K562 (cell line): ENCODE data around the gene WDR31. TPM values are rescaled to one million over a fixed set of nuclear protein-coding genes. Genes with fewer than 3 reads are reported as not detected.

ENCODE experiments used
- BRCA1 ChIP-seq, 2 experiments: fragments of 450-650 bp in 1 of 2; sonication (generic) in 1 of 2; formaldehyde crosslinking in 1 of 2; IDR thresholded peaks; 2 replicates each; pipeline versions ENCODE4 v1.5.0 to v1.6.1; 2017 to 2020; ENCODE audit warnings: mild to moderate bottlenecking in 1 of 2, missing genetic modification reagents in 1 of 2
- MLX ChIP-seq, 2 experiments: fragments of 450-650 bp in 1 of 2; sonication (generic) in 1 of 2; formaldehyde crosslinking; conservative IDR thresholded peaks; 2 replicates each; pipeline versions ENCODE4 v1.4.0 to v1.8.1; 2020 to 2022; ENCODE audit warnings: mild to moderate bottlenecking in 1 of 2, missing genetic modification reagents in 1 of 2
- NBN ChIP-seq: fragments of 450-650 bp; IDR thresholded peaks from 2 replicates; pipeline ENCODE4 v1.6.1; 2016; ENCODE audit warnings: low read depth, mild to moderate bottlenecking
- NR2C1 ChIP-seq, 2 experiments: fragments of 450-650 bp; IDR thresholded peaks; 2 replicates each; pipeline ENCODE4 v1.6.1; 2017; ENCODE audit warnings: mild to moderate bottlenecking in 2 of 2, antibody characterized with exemption in 1 of 2, inconsistent platforms in 1 of 2, missing compliant biosample characterization in 1 of 2, missing genetic modification characterization in 1 of 2
- NR2C2 ChIP-seq, 2 experiments: fragments of 200-800 bp in 1 of 2; sonication (Bioruptor generic) in 1 of 2; sonication (generic) in 1 of 2; formaldehyde crosslinking in 1 of 2; IDR thresholded peaks; 2 replicates each; pipeline versions ENCODE4 v1.6.1 to v1.8.0; 2016 to 2022; ENCODE audit warnings: mild to moderate bottlenecking in 1 of 2, missing compliant biosample characterization in 1 of 2, missing genetic modification characterization in 1 of 2, missing genetic modification reagents in 1 of 2
- PTBP1 ChIP-seq: fragments of 200-400 bp; formaldehyde crosslinking; IDR thresholded peaks from 2 replicates; pipeline ENCODE4 v1.6.1; 2017; ENCODE audit warnings: low read depth, low read length
- RBBP5 ChIP-seq: fragments of 200-600 bp; sonication (generic); IDR thresholded peaks from 2 replicates; pipeline ENCODE4 v1.6.1; 2012; ENCODE audit warnings: borderline replicate concordance, mild to moderate bottlenecking, low read length, control low read depth, inconsistent platforms; ENCODE audit not compliant: insufficient read depth, poor library complexity, severe bottlenecking
- SAP30 ChIP-seq: fragments of 200-600 bp; sonication (generic); IDR thresholded peaks from 2 replicates; pipeline ENCODE4 v1.6.1; 2012; ENCODE audit warnings: borderline replicate concordance, low read depth, mild to moderate bottlenecking, moderate library complexity, low read length, control low read depth, inconsistent platforms; ENCODE audit not compliant: insufficient read depth, poor library complexity, severe bottlenecking
- ZNF583 ChIP-seq: fragments of 250-450 bp; sonication (Bioruptor Pico); IDR thresholded peaks from 2 replicates; pipeline ENCODE4 v1.4.0; 2020
- ZNF699 ChIP-seq: fragments of 250-450 bp; sonication (Bioruptor Pico); IDR thresholded peaks from 2 replicates; pipeline ENCODE4 v1.8.0; 2021; ENCODE audit warnings: mild to moderate bottlenecking, moderate library complexity; ENCODE audit not compliant: insufficient replicate concordance
- polyA plus RNA-seq, 8 experiments: library from polyadenylated mRNA; depleted of rRNA in 4 of 8; stranded (reverse) in 5 of 8; unstranded in 3 of 8; fragments of >200 nt; fragmentation: Nextera tagmentation in 2 of 8; fragmentation: Illumina TruSeq in 1 of 8; extraction: Ambion mirVana in 2 of 8; extraction: Trizol in 1 of 8; gene quantifications; 2 replicates each; pipeline versions ENCODE4 v1.2.1 to v1.2.3, GENCODE V29; 2011 to 2014; ENCODE audit warnings: inconsistent platforms in 1 of 8, missing spikeins in 1 of 8
- total RNA-seq, 7 experiments: library from RNA; depleted of rRNA in 6 of 7; stranded (reverse); fragments of >200 nt in 6 of 7; fragmentation: Illumina TruSeq in 2 of 7; extraction: Trizol in 2 of 7; gene quantifications; 2 replicates each; pipeline versions ENCODE4 v1.2.1 to v1.2.3, GENCODE V29; 2011 to 2021; ENCODE audit warnings: low replicate concordance in 1 of 7

Gene WDR31
- total and polyA plus RNA-seq, 9 of the 15 experiments (the other 6 are each of a cell fraction or from before 2014, with no cell fraction given), result 0.35 to 1.8 (median 0.95) TPM

GRCh38 chr9:113373256-113373655, 33.2 kb upstream of the WDR31 start (continued):
- TF ChIP-seq NBN (no peak), MLX (CRISPR knock-in tag; conservative IDR thresholded peaks at IDR 0.05) (no peak), NR2C1 (IDR thresholded peaks at IDR 0.05) (no peak), NR2C1 (tag; IDR thresholded peaks at IDR 0.05) (no peak), SAP30 (no peak), PTBP1 (no peak), ZNF583 (no peak), RBBP5 (no peak), ZNF699 (CRISPR knock-in tag) (no peak), NR2C2 (CRISPR knock-in tag; IDR thresholded peaks at IDR 0.05) (no peak), NR2C2 (tag; IDR thresholded peaks at IDR 0.05) (no peak), BRCA1 (IDR thresholded peaks at IDR 0.05) (no peak), BRCA1 (CRISPR knock-in tag; IDR thresholded peaks at IDR 0.05) (no peak)
